ENCODE data around the gene NOS1AP.

The NOS1AP gene

GRCh38 chr1:162113419-162113818 is 43.9 kb downstream of the NOS1AP start:
- TF ChIP-seq, protein P1, sequence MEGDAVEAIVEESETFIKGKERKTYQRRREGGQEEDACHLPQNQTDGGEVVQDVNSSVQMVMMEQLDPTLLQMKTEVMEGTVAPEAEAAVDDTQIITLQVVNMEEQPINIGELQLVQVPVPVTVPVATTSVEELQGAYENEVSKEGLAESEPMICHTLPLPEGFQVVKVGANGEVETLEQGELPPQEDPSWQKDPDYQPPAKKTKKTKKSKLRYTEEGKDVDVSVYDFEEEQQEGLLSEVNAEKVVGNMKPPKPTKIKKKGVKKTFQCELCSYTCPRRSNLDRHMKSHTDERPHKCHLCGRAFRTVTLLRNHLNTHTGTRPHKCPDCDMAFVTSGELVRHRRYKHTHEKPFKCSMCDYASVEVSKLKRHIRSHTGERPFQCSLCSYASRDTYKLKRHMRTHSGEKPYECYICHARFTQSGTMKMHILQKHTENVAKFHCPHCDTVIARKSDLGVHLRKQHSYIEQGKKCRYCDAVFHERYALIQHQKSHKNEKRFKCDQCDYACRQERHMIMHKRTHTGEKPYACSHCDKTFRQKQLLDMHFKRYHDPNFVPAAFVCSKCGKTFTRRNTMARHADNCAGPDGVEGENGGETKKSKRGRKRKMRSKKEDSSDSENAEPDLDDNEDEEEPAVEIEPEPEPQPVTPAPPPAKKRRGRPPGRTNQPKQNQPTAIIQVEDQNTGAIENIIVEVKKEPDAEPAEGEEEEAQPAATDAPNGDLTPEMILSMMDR (IDR thresholded peaks at IDR 0.05) = no peak
- Histone ChIP-seq H3K27me3 (no peaks in the 10 kb centered on the region), H3K36me3 (no peaks in the 10 kb centered on the region), H3K9me3 (no peaks in the 10 kb centered on the region), H3K4me1 (peaks cover 0 to 13% (median 0%) of the 10 kb centered on the region in 4 donors), H3K4me3 (no peak overlapping the region), H3K27ac (no peak overlapping the region)
- no peak for DNase-seq
- intact Hi-C loops (cut with DNase I; ENCODE audit: low total_unique reads) = no loop called here

- intact Hi-C loops (cut with DNase I; ENCODE audit: low total_unique reads) = no loop called here
- TF ChIP-seq, protein P1 (IDR thresholded peaks at IDR 0.05) = no peak
- Histone ChIP-seq H3K4me1 (no peaks in the 10 kb centered on the region), H3K36me3 (no peaks in the 10 kb centered on the region), H3K9me3 (no peaks in the 10 kb centered on the region), H3K27ac (no peak overlapping the region), H3K27me3 (no peaks in the 10 kb centered on the region), H3K4me3 (no peak overlapping the region)
- no peak for DNase-seq
Observed at GRCh38 chr1:162117039-162117774, 47.7 kb downstream of the NOS1AP start.

DNA sequence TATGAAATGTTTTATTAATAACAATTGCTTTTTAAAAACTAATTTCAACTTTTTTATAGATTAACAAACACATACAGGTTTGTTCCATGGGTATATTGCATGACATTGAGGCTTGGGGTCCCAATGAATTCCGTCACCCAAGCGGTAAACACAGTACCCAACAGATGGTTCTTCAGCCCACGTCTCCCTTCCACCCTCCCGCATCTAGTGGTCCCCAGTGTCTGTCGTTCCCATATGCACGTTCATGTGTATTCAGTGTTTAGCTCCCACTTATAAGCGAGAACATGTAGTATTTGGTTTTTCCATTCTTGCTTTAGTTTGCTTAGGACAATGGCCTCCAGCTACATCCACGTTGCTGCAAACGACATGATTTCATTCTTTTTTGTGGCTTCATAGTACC is 48.6 kb downstream of the NOS1AP start:
- intact Hi-C loops (cut with DNase I; ENCODE audit: low total_unique reads) = no loop called here
- TF ChIP-seq, protein P1 (IDR thresholded peaks at IDR 0.05) = no peak
- no peaks in the 10 kb centered on the region for H3K9me3 ChIP-seq
- DNase-seq = no peak
- no peaks in the 10 kb centered on the region for H3K36me3 ChIP-seq
- no peaks in the 10 kb centered on the region for H3K4me1 ChIP-seq
- H3K27me3 ChIP-seq = no peaks in the 10 kb centered on the region
- H3K4me3 ChIP-seq = no peak overlapping the region
- no peak overlapping the region for H3K27ac ChIP-seq

- DNase-seq = no peak
- Histone ChIP-seq H3K36me3 (no peaks in the 10 kb centered on the region), H3K9me3 (peaks cover 0 to 7% (median 0%) of the 10 kb centered on the region in 3 donors), H3K4me3 (no peak overlapping the region), H3K27ac (no peak overlapping the region), H3K4me1 (peaks cover 0 to 17% (median 2%) of the 10 kb centered on the region in 4 donors), H3K27me3 (no peaks in the 10 kb centered on the region)
- intact Hi-C loops (cut with DNase I; ENCODE audit: low total_unique reads) = no loop called here
- TF ChIP-seq, protein P1 (IDR thresholded peaks at IDR 0.05) = no peak
Observed at GRCh38 chr1:162128693-162129356, 59.3 kb downstream of the NOS1AP start.

GRCh38 chr1:162130308-162130707 is 60.8 kb downstream of the NOS1AP start:
- Histone ChIP-seq H3K4me1 (peaks cover 0 to 21% (median 4%) of the 10 kb centered on the region in 4 donors), H3K36me3 (no peaks in the 10 kb centered on the region), H3K9me3 (peaks cover 0 to 7% (median 0%) of the 10 kb centered on the region in 3 donors), H3K27me3 (no peaks in the 10 kb centered on the region), H3K27ac (no peak overlapping the region), H3K4me3 (no peak overlapping the region)
- intact Hi-C loops (cut with DNase I; ENCODE audit: low total_unique reads) = no loop called here
- TF ChIP-seq, protein P1 (IDR thresholded peaks at IDR 0.05) = no peak
- no peak for DNase-seq

Data from tibial artery (tissue), 4 donors.